ENCODE measurements around the gene DECR2.
"Not testable (repeated sequence)": the region's sequence is repeated elsewhere in the genome, so short reads cannot be mapped to it uniquely, and the experiment has no call there.

DECR2 gene

DNA sequence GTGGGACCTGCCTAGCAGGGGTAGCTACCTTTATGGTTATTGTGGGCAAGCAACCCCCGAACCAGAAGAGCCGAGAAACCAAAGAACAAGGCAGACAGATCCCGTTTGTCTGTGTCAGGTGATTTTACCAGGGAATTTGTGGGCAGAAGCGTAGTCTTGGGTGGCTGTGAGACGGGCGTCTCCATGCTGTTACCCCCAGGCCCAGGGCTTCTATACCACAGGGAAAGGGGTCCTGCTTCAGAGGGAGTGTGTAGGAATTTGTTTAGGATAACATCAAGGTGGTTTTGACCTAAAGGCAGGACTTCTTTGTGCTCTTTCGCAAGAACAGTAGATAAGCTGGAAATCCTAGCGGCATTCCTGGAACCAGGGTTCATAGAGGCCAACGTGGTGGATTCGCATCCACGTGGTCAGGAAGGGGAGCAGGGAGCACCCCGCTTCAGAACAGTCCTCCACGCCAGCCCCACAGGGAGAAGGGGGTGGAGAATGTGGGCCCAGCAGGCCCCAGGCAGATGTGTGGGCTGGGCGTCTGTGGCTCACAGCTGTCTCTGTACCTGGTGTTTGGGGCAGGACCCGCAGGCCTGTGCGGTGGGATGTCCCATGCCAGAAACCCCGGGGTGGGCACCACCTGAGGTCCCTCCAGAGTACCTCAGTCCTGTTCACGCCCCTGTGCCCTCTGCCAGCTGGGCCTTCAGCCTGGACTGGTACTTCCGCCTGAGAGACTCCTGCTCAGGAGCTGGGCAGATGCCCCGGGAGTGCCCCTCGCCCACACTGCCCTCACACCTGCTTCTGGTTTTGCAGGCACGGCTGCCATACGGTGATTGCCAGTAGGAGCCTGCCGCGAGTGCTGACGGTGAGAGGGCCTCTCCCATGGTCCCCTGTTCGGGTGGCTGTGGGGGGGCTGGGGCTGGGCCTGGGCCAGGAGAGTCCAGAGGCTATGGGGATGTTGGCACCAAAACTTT, 4.1 kb downstream of the DECR2 start:
- DNase-seq = no peak

DNA sequence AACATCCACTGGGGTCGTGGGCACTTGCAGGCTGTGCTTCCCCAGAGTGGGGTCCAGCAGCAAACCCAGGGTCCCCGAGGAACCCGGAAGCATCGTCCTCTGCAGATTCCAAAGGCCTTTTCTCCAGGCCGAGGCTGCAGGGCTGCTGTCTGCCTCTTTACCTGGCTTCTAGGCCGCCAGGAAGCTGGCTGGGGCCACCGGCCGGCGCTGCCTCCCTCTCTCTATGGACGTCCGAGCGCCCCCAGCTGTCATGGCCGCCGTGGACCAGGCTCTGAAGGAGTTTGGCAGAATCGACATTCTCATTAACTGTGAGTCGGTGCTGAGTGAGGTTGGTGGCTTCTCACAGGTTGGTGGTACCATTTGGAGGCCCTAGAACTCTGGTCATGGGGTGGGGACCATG, 5.6 kb downstream of the DECR2 start:
- no peak for DNase-seq

DNA sequence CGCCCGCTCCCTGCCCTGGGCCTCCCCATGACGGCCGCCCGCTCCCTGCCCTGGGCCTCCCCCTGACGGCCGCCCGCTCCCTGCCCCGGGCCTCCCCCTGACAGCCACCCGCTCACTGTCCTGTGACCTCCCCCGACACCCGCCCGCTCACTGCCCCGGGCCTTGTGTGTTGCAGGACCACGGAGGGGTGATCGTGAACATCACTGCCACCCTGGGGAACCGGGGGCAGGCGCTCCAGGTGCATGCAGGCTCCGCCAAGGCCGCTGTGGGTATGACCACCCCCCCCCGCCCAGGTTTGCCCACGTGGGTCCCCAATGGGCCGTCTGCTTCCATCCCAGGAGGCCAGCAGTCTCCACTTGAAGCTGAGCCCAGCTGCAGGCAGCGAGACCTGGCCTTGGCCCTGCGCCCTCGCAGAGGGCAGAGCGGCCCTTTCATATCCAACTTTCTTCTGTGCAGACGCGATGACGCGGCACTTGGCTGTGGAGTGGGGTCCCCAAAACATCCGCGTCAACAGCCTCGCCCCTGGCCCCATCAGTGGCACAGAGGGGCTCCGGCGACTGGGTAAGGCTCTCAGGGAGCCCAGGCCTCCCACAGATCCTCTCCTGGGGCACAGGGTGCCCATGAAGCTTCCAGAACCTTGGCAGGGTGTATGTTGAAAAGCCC, 9.0 kb downstream of the DECR2 start:
- DNase-seq = no peak

DNA sequence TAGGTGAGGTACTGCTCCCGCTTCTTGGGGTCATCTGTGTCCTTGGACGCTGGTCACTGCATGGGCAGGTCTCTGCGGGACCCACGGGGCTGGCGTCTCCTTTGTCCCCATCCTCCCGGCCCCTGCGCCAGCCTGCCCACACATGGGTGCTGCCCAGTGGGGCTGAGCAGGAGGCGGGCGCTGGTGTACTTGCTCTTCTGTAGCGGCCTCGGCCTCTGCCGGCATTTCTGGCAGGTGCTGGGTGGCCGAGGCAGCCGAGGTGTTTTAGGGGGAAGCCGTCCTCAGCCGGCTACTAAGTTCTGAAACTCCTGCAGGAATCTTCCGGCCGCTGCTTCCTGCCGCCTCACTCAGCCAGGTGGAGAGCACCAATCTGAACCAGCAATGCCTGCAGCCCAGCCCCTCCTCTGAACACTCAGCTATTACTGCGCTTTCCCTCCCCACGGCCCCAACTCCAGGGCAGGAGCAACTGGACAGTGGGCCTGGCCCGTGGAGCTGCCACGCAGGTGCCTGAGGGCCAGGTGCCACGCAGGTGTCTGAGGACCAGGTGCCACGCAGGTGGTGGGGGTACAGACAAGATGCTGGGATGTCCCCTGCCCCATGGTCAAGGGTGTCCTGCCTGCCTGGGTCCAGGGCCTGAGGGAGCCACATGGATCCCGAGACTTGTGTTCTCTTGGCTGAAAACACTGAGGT, 10.0 kb downstream of the DECR2 start:
- DNase-seq = no peak

GRCh38 chr16:414395-415169, 12.9 kb downstream of the DECR2 start:
- DNase-seq = no peak

DNA sequence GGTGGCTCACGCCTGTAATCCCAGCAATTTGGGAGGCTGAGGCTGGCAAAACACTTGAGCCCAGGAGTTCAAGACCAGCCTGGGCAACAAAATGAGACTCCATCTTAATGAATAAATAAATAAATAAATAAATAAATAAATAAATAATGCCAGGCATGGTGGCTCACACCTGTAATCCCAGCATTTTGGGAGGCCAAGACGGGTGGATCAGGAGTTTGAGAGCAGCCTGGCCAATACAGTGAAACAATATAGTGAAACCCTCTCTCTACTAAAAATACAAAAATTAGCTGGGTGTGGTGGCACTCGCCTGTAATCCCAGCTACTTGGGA, 13.4 kb downstream of the DECR2 start:
- DNase-seq = not testable (repeated sequence)

GRCh38 chr16:422179-422578, 20.5 kb downstream of the DECR2 start:
- DNase-seq = not testable (repeated sequence)

DNA sequence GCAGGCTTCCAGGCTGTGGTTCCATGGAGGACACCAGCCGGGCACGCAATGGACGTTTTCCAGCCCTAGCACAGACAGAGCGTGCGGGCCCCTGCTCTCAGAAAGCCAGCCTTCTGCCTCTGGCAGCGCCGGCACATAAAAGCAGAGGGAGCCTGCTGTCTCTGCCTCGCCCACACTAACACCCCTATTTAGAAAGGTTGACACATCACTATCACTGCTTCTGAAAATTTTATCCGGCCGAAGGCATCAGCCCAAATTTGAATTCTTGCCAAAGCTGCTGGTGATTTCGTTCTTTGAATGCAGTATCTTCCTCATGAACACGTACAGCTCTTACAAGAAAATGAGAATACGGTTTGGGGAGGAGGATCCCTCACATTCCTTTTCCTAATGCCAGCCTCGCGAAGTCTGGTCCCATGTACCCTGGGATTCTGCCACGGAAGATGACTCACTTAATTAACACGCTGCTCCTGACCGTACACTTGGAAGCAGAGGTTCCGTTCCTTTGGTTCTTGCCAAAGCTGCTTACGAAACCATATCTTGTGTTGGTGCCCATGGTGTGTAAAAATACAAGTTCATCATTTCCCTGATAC, 22.4 kb downstream of the DECR2 start:
- DNase-seq = no peak

- no peak for DNase-seq
These were observed 23.0 kb downstream of the DECR2 start for GRCh38 chr16:424623-425081.

GRCh38 chr16:425082-425718, 23.5 kb downstream of the DECR2 start, which contains the start of gene RAB11FIP3:
RAB11FIP3 (plus strand) TSS chr16:425649; CDS start chr16:426007, 358 bp downstream.
- DNase-seq = peak; percentile 87

GRCh38 chr16:425740-426114, 24.0 kb downstream of the DECR2 start:
- peak; percentile 56 for DNase-seq

DNA sequence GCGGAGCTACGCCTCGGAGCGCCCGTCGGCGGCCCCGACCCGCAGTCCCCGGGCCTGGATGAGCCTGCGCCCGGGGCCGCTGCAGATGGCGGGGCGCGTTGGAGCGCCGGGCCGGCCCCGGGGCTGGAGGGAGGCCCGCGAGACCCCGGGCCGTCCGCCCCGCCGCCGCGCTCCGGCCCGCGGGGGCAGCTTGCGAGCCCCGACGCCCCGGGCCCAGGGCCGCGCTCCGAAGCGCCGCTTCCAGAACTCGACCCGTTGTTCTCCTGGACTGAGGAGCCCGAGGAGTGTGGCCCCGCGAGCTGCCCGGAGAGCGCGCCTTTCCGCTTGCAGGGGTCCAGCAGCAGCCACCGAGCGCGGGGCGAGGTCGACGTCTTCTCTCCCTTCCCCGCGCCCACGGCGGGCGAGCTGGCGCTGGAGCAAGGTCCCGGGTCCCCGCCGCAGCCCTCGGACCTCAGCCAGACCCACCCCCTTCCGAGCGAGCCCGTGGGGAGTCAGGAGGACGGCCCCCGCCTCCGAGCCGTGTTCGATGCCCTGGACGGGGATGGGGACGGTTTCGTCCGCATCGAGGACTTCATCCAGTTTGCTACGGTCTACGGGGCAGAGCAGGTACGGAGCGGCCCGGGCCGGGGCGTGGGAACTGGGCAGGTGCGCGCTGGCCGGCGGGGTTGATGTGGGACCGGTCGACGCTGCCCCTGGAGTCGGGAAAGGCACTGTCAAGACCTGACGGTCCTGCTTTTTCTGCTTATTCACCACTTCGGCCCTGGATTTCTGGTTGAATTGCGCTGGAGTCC, 24.6 kb downstream of the DECR2 start:
- no peak for DNase-seq

DNA sequence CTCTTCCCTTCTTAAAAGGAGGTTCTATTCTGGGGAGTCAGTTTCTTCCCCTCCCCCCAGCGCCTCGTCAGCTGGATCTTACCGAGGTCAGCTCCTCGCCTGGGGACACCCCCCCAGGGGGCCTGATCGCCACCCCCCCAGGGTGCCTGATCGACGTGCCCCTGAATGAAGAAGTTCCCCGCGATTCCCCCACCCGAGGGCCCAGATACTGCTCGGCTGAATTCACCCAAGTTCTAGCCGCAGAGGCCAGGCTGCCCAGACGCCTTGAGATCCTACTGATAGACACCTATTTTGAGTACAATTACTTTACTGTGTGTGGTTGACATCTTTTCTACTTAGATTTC, 25.2 kb downstream of the DECR2 start:
- no peak for DNase-seq

- DNase-seq = no peak
These were observed 25.6 kb downstream of the DECR2 start for GRCh38 chr16:427250-427649.

- DNase-seq = no peak
These were observed 29.2 kb downstream of the DECR2 start for GRCh38 chr16:430904-431303.

GRCh38 chr16:440627-441026, 38.9 kb downstream of the DECR2 start:
- no peak for DNase-seq

GRCh38 chr16:441447-441846, 39.8 kb downstream of the DECR2 start:
- no peak for DNase-seq

DNA sequence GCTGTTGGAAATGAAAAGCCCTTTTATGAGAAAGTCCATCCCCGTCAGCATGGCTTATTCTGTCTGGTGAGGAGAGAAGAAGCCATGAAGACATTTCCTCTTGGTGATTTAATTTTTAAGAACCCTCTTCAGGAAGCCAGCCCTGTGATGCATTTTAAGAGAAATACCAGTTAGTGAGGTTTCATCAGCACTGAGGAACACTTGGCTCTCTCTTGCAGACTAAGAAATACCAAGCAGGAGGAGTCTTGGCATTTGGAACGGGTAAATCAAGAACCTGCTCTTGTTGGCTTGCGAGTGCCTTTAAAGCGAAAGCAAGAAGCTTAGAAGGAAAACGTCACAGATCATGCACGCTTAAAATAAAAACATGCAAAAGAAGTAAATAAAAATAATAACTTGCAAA, 41.3 kb downstream of the DECR2 start:
- no peak for DNase-seq

DNA sequence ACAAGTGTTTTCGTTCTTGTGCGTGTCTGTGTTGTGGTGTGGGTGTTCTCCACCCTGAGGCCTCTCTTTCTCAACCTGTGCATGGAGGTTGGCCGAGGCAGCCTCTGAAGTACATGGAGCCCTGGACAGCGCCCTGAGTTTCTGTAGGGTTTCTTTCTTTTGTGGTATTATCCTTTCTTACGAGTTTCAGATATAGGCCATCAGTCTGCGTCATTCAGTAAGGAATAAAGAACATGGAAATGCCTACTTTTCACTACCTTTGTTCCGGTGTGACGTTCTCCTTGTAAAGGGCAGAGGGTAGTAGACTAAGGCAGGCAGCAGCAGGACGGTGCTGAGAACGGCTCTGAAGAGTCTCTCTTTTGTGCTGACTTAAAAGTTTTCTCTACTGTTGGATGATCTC, 42.3 kb downstream of the DECR2 start:
- DNase-seq = no peak

- DNase-seq = no peak
These were observed 43.9 kb downstream of the DECR2 start for GRCh38 chr16:445566-445965.

GRCh38 chr16:450385-450784, 48.7 kb downstream of the DECR2 start:
- no peak for DNase-seq
